Measurements from ENCODE around the gene F8. TPM values are rescaled to one million over a fixed set of nuclear protein-coding genes. Genes with fewer than 3 reads are reported as not detected.

F8 gene
- total RNA-seq, 1 experiment from 2014 or later, result 12.4 TPM

DNA sequence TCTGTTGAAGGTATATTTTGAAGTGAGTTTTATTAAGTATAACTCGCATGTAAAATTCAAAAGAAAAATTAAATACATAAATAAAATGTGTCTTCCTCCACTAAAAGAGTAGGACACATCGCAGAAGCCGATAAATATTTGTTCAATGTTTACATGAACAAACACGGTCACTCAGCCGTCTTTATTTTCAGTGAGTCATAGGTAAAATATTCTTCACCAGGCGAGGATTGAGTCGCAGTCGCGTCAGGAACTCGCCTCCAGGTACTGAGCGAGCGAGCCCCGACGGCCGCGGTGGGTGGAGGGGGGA, 3.9 kb upstream of the F8 start:
- Histone ChIP-seq H3K36me3 (ENCODE audit: control insufficient read depth, insufficient read depth, low read length) (no peaks in the 10 kb centered on the region), H3K27ac (ENCODE audit: low read length) (peak overlapping the region; percentile 91), H3K4me3 (ENCODE audit: low read depth in 2 of 2, low read length in 2 of 2) (peak overlapping the region; percentile 72 to 89), H3K9me3 (ENCODE audit: control insufficient read depth, insufficient read depth, low read depth, low read length) (no peaks in the 10 kb centered on the region), H3K27me3 (ENCODE audit: control insufficient read depth, insufficient read depth, low read length) (no peaks in the 10 kb centered on the region), H3K4me1 (ENCODE audit: control insufficient read depth, insufficient read depth, low read length) (peaks cover 17% of the 10 kb centered on the region)
- BruUV-seq (replicated peaks), result no TSS peak
- no peak; the same call in 1 of the 2 replicates for TF ChIP-seq POLR2AphosphoS5 (IDR thresholded peaks at IDR 0.05; ENCODE audit: low read depth, low read length)
- no peak for TF ChIP-seq SIN3A (IDR thresholded peaks at IDR 0.05; ENCODE audit: borderline replicate concordance, insufficient read depth, low read depth, low read length)
- TF ChIP-seq, protein P1, sequence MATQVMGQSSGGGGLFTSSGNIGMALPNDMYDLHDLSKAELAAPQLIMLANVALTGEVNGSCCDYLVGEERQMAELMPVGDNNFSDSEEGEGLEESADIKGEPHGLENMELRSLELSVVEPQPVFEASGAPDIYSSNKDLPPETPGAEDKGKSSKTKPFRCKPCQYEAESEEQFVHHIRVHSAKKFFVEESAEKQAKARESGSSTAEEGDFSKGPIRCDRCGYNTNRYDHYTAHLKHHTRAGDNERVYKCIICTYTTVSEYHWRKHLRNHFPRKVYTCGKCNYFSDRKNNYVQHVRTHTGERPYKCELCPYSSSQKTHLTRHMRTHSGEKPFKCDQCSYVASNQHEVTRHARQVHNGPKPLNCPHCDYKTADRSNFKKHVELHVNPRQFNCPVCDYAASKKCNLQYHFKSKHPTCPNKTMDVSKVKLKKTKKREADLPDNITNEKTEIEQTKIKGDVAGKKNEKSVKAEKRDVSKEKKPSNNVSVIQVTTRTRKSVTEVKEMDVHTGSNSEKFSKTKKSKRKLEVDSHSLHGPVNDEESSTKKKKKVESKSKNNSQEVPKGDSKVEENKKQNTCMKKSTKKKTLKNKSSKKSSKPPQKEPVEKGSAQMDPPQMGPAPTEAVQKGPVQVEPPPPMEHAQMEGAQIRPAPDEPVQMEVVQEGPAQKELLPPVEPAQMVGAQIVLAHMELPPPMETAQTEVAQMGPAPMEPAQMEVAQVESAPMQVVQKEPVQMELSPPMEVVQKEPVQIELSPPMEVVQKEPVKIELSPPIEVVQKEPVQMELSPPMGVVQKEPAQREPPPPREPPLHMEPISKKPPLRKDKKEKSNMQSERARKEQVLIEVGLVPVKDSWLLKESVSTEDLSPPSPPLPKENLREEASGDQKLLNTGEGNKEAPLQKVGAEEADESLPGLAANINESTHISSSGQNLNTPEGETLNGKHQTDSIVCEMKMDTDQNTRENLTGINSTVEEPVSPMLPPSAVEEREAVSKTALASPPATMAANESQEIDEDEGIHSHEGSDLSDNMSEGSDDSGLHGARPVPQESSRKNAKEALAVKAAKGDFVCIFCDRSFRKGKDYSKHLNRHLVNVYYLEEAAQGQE (IDR thresholded peaks at IDR 0.05; ENCODE audit: insufficient read depth in 1 of 2, low read depth in 2 of 2, low read length in 1 of 2), result no peak
- no peak for TF ChIP-seq TCF7L2 (IDR thresholded peaks at IDR 0.05; ENCODE audit: low read depth, low read length)
- TF ChIP-seq, protein P2, sequence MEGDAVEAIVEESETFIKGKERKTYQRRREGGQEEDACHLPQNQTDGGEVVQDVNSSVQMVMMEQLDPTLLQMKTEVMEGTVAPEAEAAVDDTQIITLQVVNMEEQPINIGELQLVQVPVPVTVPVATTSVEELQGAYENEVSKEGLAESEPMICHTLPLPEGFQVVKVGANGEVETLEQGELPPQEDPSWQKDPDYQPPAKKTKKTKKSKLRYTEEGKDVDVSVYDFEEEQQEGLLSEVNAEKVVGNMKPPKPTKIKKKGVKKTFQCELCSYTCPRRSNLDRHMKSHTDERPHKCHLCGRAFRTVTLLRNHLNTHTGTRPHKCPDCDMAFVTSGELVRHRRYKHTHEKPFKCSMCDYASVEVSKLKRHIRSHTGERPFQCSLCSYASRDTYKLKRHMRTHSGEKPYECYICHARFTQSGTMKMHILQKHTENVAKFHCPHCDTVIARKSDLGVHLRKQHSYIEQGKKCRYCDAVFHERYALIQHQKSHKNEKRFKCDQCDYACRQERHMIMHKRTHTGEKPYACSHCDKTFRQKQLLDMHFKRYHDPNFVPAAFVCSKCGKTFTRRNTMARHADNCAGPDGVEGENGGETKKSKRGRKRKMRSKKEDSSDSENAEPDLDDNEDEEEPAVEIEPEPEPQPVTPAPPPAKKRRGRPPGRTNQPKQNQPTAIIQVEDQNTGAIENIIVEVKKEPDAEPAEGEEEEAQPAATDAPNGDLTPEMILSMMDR (IDR thresholded peaks at IDR 0.05), result no peak
- intact Hi-C loops (cut with micrococcal nuclease; ENCODE audit: unreplicated experiment), result no loop called here
- ChIA-PET CTCF (interaction anchor here (0.7 kb wide), 1 partner anchor 109 kb away, joined by 4 read pairs; no protein-coding TSS in a partner anchor), POLR2A (interaction anchor here (0.6 to 1.0 kb wide), 10 partner anchors 8 to 291 kb away, joined by 3 to 29 read pairs (median 6); no protein-coding TSS in a partner anchor)
- in situ Hi-C loops (cut with HindIII; ENCODE audit: low pct_unique_long_range_greater_than_20kb, low sequenced_read_pairs), result no loop called here
- ATAC-seq (no peak), DNase-seq (ENCODE audit: low read depth, low spot score) (no peak)

DNA sequence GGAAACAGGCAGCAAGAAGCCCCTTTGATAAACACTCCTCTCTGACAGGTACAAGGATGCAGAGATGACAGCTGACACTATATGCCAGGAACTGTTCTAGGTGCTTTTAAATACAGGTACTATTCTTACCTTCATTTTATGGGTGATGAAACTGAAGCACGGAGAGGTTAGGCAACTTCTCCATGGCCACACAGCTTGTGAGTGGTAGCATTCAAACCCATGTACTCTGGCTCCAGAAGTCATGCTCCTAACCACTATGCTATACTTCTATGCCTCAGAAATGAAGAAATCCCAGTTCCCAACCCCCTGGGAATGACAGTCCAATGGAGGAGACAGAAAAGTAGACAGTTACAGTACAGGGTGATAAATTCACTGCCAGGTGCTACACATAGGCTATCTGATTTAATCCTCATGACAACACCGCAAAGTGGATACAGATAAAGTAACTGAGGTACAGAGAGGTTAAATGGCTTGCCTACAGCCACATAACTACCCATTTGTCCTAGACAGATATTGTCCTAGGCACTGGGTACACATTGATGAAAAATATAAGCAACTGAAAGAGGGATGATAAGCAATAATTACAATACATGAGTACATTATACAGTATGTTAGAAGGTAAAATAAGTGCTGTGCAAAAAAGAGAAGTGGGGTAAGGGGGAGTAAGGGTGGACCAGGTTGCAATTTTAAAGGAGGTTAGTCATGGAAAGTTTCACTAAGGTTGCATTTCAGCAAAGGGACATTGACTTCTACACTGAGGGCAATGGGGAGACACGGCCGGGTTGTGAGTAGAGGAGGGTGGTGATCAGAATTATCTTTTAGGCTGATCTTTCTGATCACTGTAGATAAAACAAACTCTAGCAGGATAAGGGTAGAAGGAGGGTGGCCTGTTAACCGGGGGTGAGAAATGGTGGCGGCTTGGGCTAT, 1.6 kb upstream of the F8 start:
- Histone ChIP-seq H3K27ac (ENCODE audit: low read length) (no peak overlapping the region), H3K36me3 (ENCODE audit: control insufficient read depth, insufficient read depth, low read length) (no peaks in the 10 kb centered on the region), H3K9me3 (ENCODE audit: control insufficient read depth, insufficient read depth, low read depth, low read length) (no peaks in the 10 kb centered on the region), H3K4me1 (ENCODE audit: control insufficient read depth, insufficient read depth, low read length) (peaks cover 16% of the 10 kb centered on the region), H3K27me3 (ENCODE audit: control insufficient read depth, insufficient read depth, low read length) (no peaks in the 10 kb centered on the region), H3K4me3 (ENCODE audit: low read depth in 2 of 2, low read length in 2 of 2) (no peak overlapping the region)
- in situ Hi-C loops (cut with HindIII; ENCODE audit: low pct_unique_long_range_greater_than_20kb, low sequenced_read_pairs) (no loop called here), intact Hi-C loops (cut with micrococcal nuclease; ENCODE audit: unreplicated experiment) (no loop called here)
- TF ChIP-seq, protein P1 (IDR thresholded peaks at IDR 0.05; ENCODE audit: insufficient read depth in 1 of 2, low read depth in 2 of 2, low read length in 1 of 2), result no peak
- TF ChIP-seq TCF7L2 (IDR thresholded peaks at IDR 0.05; ENCODE audit: low read depth, low read length) (no peak), POLR2AphosphoS5 (IDR thresholded peaks at IDR 0.05; ENCODE audit: low read depth, low read length) (no peak), SIN3A (IDR thresholded peaks at IDR 0.05; ENCODE audit: borderline replicate concordance, insufficient read depth, low read depth, low read length) (no peak)
- TF ChIP-seq, protein P2 (IDR thresholded peaks at IDR 0.05), result no peak
- ChIA-PET CTCF (no interaction called here), POLR2A (no interaction called here)
- ATAC-seq (no peak), DNase-seq (ENCODE audit: low read depth, low spot score) (no peak)
- BruUV-seq (replicated peaks), result no TSS peak
